OCI-LY7 (cell line): ENCODE results near the gene MED31.

Experiments used
- EZH2phosphoT487 ChIP-seq: fragments of 200-600 bp; sonication (generic); IDR thresholded peaks from 2 replicates; pipeline ENCODE4 v1.6.1; 2018; ENCODE audit warnings: low read depth, borderline replicate concordance, mild to moderate bottlenecking, mixed run types, antibody characterized with exemption, low read length, moderate library complexity, mixed read lengths
- TF ChIP-seq, protein P1 (sequence below): fragments of 200-600 bp; sonication (generic); conservative IDR thresholded peaks from 2 replicates; pipeline ENCODE4 v1.5.1; 2014; ENCODE audit warnings: mild to moderate bottlenecking, antibody characterized with exemption, low read length, moderate library complexity, mixed read lengths

- TF ChIP-seq, protein P1, sequence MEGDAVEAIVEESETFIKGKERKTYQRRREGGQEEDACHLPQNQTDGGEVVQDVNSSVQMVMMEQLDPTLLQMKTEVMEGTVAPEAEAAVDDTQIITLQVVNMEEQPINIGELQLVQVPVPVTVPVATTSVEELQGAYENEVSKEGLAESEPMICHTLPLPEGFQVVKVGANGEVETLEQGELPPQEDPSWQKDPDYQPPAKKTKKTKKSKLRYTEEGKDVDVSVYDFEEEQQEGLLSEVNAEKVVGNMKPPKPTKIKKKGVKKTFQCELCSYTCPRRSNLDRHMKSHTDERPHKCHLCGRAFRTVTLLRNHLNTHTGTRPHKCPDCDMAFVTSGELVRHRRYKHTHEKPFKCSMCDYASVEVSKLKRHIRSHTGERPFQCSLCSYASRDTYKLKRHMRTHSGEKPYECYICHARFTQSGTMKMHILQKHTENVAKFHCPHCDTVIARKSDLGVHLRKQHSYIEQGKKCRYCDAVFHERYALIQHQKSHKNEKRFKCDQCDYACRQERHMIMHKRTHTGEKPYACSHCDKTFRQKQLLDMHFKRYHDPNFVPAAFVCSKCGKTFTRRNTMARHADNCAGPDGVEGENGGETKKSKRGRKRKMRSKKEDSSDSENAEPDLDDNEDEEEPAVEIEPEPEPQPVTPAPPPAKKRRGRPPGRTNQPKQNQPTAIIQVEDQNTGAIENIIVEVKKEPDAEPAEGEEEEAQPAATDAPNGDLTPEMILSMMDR, result no peak
- TF ChIP-seq EZH2phosphoT487, result no peak
Observed at GRCh38 chr17:6669479-6670212, 18.2 kb upstream of the MED31 start.
